ENCODE results near the gene PPM1E.

Gene PPM1E

GRCh38 chr17:58755269-58755576 is 431 bp upstream of the PPM1E start:
- Histone ChIP-seq H3K4ac (ENCODE audit: low read depth, low read length) (no peak overlapping the region), H4K8ac (ENCODE audit: low read depth, low read length) (no peak overlapping the region), H3K79me2 (ENCODE audit: control insufficient read depth, insufficient read depth, low read length, poor library complexity) (no peaks in the 10 kb centered on the region), H2BK12ac (ENCODE audit: low read length) (no peak overlapping the region), H3K4me2 (ENCODE audit: low read length) (peak overlapping the region; percentile 100), H4K12ac (ENCODE audit: low read depth, low read length) (no peak overlapping the region), H3K36me3 (ENCODE audit: control insufficient read depth in 1 of 2, insufficient read depth in 2 of 2, low read length in 2 of 2) (no peaks in the 10 kb centered on the region), H3K18ac (ENCODE audit: low read length) (no peak overlapping the region), H3K79me1 (ENCODE audit: low read length) (no peaks in the 10 kb centered on the region), H2BK120ac (ENCODE audit: insufficient read depth, low read length, poor library complexity) (no peak overlapping the region), H2BK5ac (ENCODE audit: low read depth, low read length, poor library complexity) (no peak overlapping the region), H2AK5ac (ENCODE audit: low read length) (no peak overlapping the region), H3K27me3 (ENCODE audit: insufficient read depth, low read length) (peaks cover 17% of the 10 kb centered on the region), H3K9me3 (ENCODE audit: insufficient read depth, low read depth, low read length) (no peaks in the 10 kb centered on the region), H3K23ac (ENCODE audit: low read length) (no peak overlapping the region), H2AFZ (ENCODE audit: insufficient read depth, low read length, poor library complexity) (no peak overlapping the region), H4K91ac (ENCODE audit: low read depth, low read length) (no peak overlapping the region), H3K9ac (ENCODE audit: low read length) (no peak overlapping the region), H3K14ac (ENCODE audit: low read length) (no peak overlapping the region), H3K27ac (ENCODE audit: low read depth, low read length) (no peak overlapping the region), H3K4me1 (ENCODE audit: control insufficient read depth in 1 of 2, insufficient read depth in 2 of 2, low read length in 2 of 2) (peaks cover 0 to 8% of the 10 kb centered on the region in 2 experiments), H3K4me3 (ENCODE audit: low read depth, low read length) (peak overlapping the region; percentile 60)
- no peak for DNase-seq
- no CpG with 5 or more reads among the region's 2 CpGs for WGBS (ENCODE audit: extremely low coverage, insufficient coverage, insufficient read length)

- Histone ChIP-seq H3K27me3 (ENCODE audit: insufficient read depth, low read length) (peaks cover 17% of the 10 kb centered on the region), H4K12ac (ENCODE audit: low read depth, low read length) (no peak overlapping the region), H3K18ac (ENCODE audit: low read length) (no peak overlapping the region), H2BK120ac (ENCODE audit: insufficient read depth, low read length, poor library complexity) (no peak overlapping the region), H4K91ac (ENCODE audit: low read depth, low read length) (no peak overlapping the region), H2BK5ac (ENCODE audit: low read depth, low read length, poor library complexity) (no peak overlapping the region), H3K4ac (ENCODE audit: low read depth, low read length) (no peak overlapping the region), H3K36me3 (ENCODE audit: control insufficient read depth in 1 of 2, insufficient read depth in 2 of 2, low read length in 2 of 2) (no peaks in the 10 kb centered on the region), H4K8ac (ENCODE audit: low read depth, low read length) (no peak overlapping the region), H2BK12ac (ENCODE audit: low read length) (no peak overlapping the region), H3K23ac (ENCODE audit: low read length) (no peak overlapping the region), H3K14ac (ENCODE audit: low read length) (no peak overlapping the region), H3K79me1 (ENCODE audit: low read length) (no peaks in the 10 kb centered on the region), H3K27ac (ENCODE audit: low read depth, low read length) (no peak overlapping the region), H3K9me3 (ENCODE audit: insufficient read depth, low read depth, low read length) (no peaks in the 10 kb centered on the region), H3K4me3 (ENCODE audit: low read depth, low read length) (peak overlapping the region; percentile 78), H2AK5ac (ENCODE audit: low read length) (no peak overlapping the region), H3K79me2 (ENCODE audit: control insufficient read depth, insufficient read depth, low read length, poor library complexity) (no peaks in the 10 kb centered on the region), H3K9ac (ENCODE audit: low read length) (no peak overlapping the region), H3K4me2 (ENCODE audit: low read length) (peak overlapping the region; percentile 100), H3K4me1 (ENCODE audit: control insufficient read depth in 1 of 2, insufficient read depth in 2 of 2, low read length in 2 of 2) (peaks cover 0 to 8% of the 10 kb centered on the region in 2 experiments), H2AFZ (ENCODE audit: insufficient read depth, low read length, poor library complexity) (peak overlapping the region; percentile 66)
- no CpG with 5 or more reads among the region's 72 CpGs for WGBS (ENCODE audit: extremely low coverage, insufficient coverage, insufficient read length)
- peak; percentile 4 to 37 for DNase-seq
Measured at GRCh38 chr17:58756246-58757161, 850 bp downstream of the PPM1E start.

- H3K36me3 ChIP-seq (ENCODE audit: control insufficient read depth in 1 of 2, insufficient read depth in 2 of 2, low read length in 2 of 2) = no peaks in the 10 kb centered on the region
- peaks cover 17% of the 10 kb centered on the region for H3K27me3 ChIP-seq (ENCODE audit: insufficient read depth, low read length)
- no peak overlapping the region for H2BK120ac ChIP-seq (ENCODE audit: insufficient read depth, low read length, poor library complexity)
- H3K27ac ChIP-seq (ENCODE audit: low read depth, low read length) = no peak overlapping the region
- no peak overlapping the region for H3K23ac ChIP-seq (ENCODE audit: low read length)
- H3K4me2 ChIP-seq (ENCODE audit: low read length) = no peak overlapping the region
- H4K91ac ChIP-seq (ENCODE audit: low read depth, low read length) = no peak overlapping the region
- no peak overlapping the region for H3K18ac ChIP-seq (ENCODE audit: low read length)
- H4K8ac ChIP-seq (ENCODE audit: low read depth, low read length) = no peak overlapping the region
- H2BK12ac ChIP-seq (ENCODE audit: low read length) = no peak overlapping the region
- H3K9me3 ChIP-seq (ENCODE audit: insufficient read depth, low read depth, low read length) = no peaks in the 10 kb centered on the region
- H3K9ac ChIP-seq (ENCODE audit: low read length) = no peak overlapping the region
- no peak overlapping the region for H4K12ac ChIP-seq (ENCODE audit: low read depth, low read length)
- WGBS (ENCODE audit: extremely low coverage, insufficient coverage, insufficient read length) = no CpG with 5 or more reads among the region's 5 CpGs
- H3K4me1 ChIP-seq (ENCODE audit: control insufficient read depth in 1 of 2, insufficient read depth in 2 of 2, low read length in 2 of 2) = peaks cover 0 to 8% of the 10 kb centered on the region in 2 experiments
- no peak overlapping the region for H3K14ac ChIP-seq (ENCODE audit: low read length)
- H3K4me3 ChIP-seq (ENCODE audit: low read depth, low read length) = no peak overlapping the region
- no peak overlapping the region for H3K4ac ChIP-seq (ENCODE audit: low read depth, low read length)
- H3K79me1 ChIP-seq (ENCODE audit: low read length) = no peaks in the 10 kb centered on the region
- H3K79me2 ChIP-seq (ENCODE audit: control insufficient read depth, insufficient read depth, low read length, poor library complexity) = no peaks in the 10 kb centered on the region
- DNase-seq = no peak
- H2AFZ ChIP-seq (ENCODE audit: insufficient read depth, low read length, poor library complexity) = no peak overlapping the region
- H2BK5ac ChIP-seq (ENCODE audit: low read depth, low read length, poor library complexity) = no peak overlapping the region
- no peak overlapping the region for H2AK5ac ChIP-seq (ENCODE audit: low read length)
Measured at GRCh38 chr17:58757162-58757613, 1.5 kb downstream of the PPM1E start.

GRCh38 chr17:58758890-58759289 is 3.2 kb downstream of the PPM1E start:
- Histone ChIP-seq H3K79me2 (ENCODE audit: control insufficient read depth, insufficient read depth, low read length, poor library complexity) (no peaks in the 10 kb centered on the region), H2AK5ac (ENCODE audit: low read length) (no peak overlapping the region), H3K27ac (ENCODE audit: low read depth, low read length) (no peak overlapping the region), H2BK120ac (ENCODE audit: insufficient read depth, low read length, poor library complexity) (no peak overlapping the region), H3K79me1 (ENCODE audit: low read length) (no peaks in the 10 kb centered on the region), H3K23ac (ENCODE audit: low read length) (no peak overlapping the region), H2BK12ac (ENCODE audit: low read length) (no peak overlapping the region), H3K4me3 (ENCODE audit: low read depth, low read length) (no peak overlapping the region), H3K9me3 (ENCODE audit: insufficient read depth, low read depth, low read length) (no peaks in the 10 kb centered on the region), H4K91ac (ENCODE audit: low read depth, low read length) (no peak overlapping the region), H4K12ac (ENCODE audit: low read depth, low read length) (no peak overlapping the region), H3K4ac (ENCODE audit: low read depth, low read length) (no peak overlapping the region), H3K14ac (ENCODE audit: low read length) (no peak overlapping the region), H3K4me2 (ENCODE audit: low read length) (no peak overlapping the region), H3K36me3 (ENCODE audit: control insufficient read depth in 1 of 2, insufficient read depth in 2 of 2, low read length in 2 of 2) (no peaks in the 10 kb centered on the region), H2BK5ac (ENCODE audit: low read depth, low read length, poor library complexity) (no peak overlapping the region), H3K9ac (ENCODE audit: low read length) (no peak overlapping the region), H4K8ac (ENCODE audit: low read depth, low read length) (no peak overlapping the region), H3K18ac (ENCODE audit: low read length) (no peak overlapping the region), H3K4me1 (ENCODE audit: control insufficient read depth in 1 of 2, insufficient read depth in 2 of 2, low read length in 2 of 2) (peaks cover 0 to 8% of the 10 kb centered on the region in 2 experiments), H3K27me3 (ENCODE audit: insufficient read depth, low read length) (peaks cover 17% of the 10 kb centered on the region), H2AFZ (ENCODE audit: insufficient read depth, low read length, poor library complexity) (no peak overlapping the region)
- no peak for DNase-seq
- no CpG with 5 or more reads among the region's 8 CpGs for WGBS (ENCODE audit: extremely low coverage, insufficient coverage, insufficient read length)
